Fibroblast of the aortic adventitia (primary cell): ENCODE results near the gene GCNA. TPM values are rescaled to one million over a fixed set of nuclear protein-coding genes. Genes with fewer than 3 reads are reported as not detected.

Experiments used
- DNase-seq: peaks from one replicate; pipeline ENCODE4 v3.0.0-alpha.2; 2010; ENCODE audit warnings: low read depth
- H3K4me3 ChIP-seq: 2 replicates; pipeline ENCODE4 v1.5.1; 2011; ENCODE audit warnings: low read depth, mild to moderate bottlenecking, control low read depth, low read length, moderate library complexity
- CTCF ChIP-seq: IDR thresholded peaks from 2 replicates; pipeline ENCODE4 v1.5.1; 2011; ENCODE audit warnings: mild to moderate bottlenecking, low read length, control low read depth, inconsistent platforms; ENCODE audit not compliant: insufficient read depth
- total RNA-seq: library from RNA; depleted of rRNA; stranded (reverse); fragments of >200 nt; gene quantifications from 2 replicates; pipeline ENCODE4 v1.2.3, GENCODE V29; 2012; ENCODE audit warnings: low replicate concordance

The GCNA gene
- total RNA-seq, 1 donor, result 2.4 TPM

DNA sequence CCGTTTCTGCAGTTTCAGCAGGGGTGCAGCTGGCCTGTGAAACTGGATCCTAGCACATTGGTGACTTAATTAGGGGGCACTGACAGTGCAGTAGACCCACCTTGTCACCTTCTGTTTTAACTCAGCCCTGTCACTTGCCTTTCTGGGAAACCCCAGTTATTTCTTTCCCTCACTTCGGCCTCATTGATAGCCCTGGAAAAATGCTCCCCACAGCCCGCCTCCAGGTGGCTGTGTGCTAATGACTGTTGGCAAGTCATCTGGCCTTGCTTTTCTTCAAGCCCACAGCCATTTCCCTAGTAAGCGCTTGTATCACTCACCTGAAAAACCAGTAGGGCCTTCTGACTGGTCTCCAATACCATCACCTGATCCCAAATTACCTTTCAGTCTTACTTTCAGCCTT, 36.8 kb downstream of the GCNA start:
- DNase-seq, result no peak
- no peak for TF ChIP-seq CTCF
- H3K4me3 ChIP-seq, result no peak overlapping the region

GRCh38 chrX:71615954-71616353, 37.7 kb downstream of the GCNA start:
- TF ChIP-seq CTCF, result no peak
- H3K4me3 ChIP-seq, result no peak overlapping the region
- no peak for DNase-seq

- no peak overlapping the region for H3K4me3 ChIP-seq
- no peak for TF ChIP-seq CTCF
- no peak for DNase-seq
Observed at GRCh38 chrX:71616672-71617529, 38.7 kb downstream of the GCNA start.

DNA sequence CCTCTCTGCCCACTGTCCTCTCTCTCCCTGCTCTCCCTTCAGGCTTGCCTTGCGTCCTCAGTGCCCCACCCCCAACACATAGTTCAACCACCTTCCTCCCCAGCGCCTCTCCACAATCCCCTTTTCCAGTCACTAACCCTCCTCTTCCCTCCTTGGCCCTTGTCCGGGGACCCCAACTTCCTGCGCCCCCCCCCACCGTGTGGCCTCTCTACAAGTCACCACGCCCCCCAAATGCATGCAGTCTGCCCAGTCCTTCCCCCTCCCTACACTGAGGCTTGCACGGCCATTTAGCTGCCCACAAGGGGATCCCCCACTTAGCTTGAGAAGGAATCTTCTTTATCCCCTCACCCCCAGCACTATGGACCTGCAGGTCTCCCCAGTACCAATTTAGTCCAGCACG, 39.5 kb downstream of the GCNA start:
- no peak for DNase-seq
- no peak overlapping the region for H3K4me3 ChIP-seq

GRCh38 chrX:71618303-71618721, 40.1 kb downstream of the GCNA start, which contains the start of gene CXCR3:
CXCR3 (minus strand) TSS chrX:71618511; CDS start chrX:71618449, 62 bp downstream.
- no peak for TF ChIP-seq CTCF
- DNase-seq, result no peak

More for the DNA sequence above, 39.5 kb downstream of the GCNA start:
- no peak for TF ChIP-seq CTCF

DNA sequence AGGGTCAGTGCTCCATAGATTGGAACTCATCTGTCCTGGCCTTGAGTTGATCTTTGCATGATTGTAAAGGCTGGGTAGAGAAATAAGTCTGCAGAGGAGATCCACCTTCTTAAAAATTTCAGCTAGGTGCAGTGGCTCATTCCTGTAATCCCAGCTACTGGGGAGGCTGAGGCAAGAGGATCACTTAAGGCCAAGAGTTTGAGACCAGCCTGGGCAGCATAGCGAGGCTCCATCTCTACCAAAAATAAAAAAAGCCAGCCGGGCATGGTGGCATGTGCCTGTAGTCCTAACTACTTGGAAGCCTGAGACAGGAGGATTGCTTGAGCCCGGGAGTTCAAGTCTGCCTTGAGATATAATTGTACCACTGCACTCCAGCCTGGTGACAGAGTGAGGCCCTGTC, 40.5 kb downstream of the GCNA start:
- DNase-seq, result no peak
- no peak for TF ChIP-seq CTCF
- no peak overlapping the region for H3K4me3 ChIP-seq

More at GRCh38 chrX:71618303-71618721, 40.1 kb downstream of the GCNA start, which contains the start of gene CXCR3:
- H3K4me3 ChIP-seq, result no peak within 1 kb of the TSS

GRCh38 chrX:71619193-71619592, 41.0 kb downstream of the GCNA start:
- H3K4me3 ChIP-seq, result no peak overlapping the region
- no peak for TF ChIP-seq CTCF
- DNase-seq, result no peak
